ENCODE measurements around the gene FBP1. TPM values are rescaled to one million over a fixed set of nuclear protein-coding genes. Genes with fewer than 3 reads are reported as not detected.

FBP1 gene
- total and polyA plus RNA-seq, 2 experiments from 2014 or later, result 1.3 to 2.9 TPM

DNA sequence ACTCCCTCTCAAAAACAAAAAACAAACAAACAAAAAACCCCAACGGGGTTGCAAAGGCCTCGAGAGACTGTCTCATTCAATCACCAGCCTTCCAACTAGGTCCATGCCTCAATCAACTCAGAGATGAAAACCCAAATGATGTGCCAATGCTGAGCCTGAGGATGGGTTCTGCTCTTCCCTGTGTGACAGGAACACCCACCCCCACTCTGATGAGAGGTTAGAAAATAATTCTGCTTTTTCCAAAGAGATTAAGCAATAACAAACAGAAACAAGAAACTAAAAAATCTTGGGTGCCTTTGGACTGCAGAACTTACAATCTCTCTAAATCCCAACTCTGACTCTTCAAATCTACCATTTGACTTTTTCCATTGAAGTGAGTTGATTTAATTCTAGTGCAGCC lies 25.5 kb upstream of the FBP1 start:
- no peak overlapping the region for H3K27ac ChIP-seq
- TF ChIP-seq, protein P1, sequence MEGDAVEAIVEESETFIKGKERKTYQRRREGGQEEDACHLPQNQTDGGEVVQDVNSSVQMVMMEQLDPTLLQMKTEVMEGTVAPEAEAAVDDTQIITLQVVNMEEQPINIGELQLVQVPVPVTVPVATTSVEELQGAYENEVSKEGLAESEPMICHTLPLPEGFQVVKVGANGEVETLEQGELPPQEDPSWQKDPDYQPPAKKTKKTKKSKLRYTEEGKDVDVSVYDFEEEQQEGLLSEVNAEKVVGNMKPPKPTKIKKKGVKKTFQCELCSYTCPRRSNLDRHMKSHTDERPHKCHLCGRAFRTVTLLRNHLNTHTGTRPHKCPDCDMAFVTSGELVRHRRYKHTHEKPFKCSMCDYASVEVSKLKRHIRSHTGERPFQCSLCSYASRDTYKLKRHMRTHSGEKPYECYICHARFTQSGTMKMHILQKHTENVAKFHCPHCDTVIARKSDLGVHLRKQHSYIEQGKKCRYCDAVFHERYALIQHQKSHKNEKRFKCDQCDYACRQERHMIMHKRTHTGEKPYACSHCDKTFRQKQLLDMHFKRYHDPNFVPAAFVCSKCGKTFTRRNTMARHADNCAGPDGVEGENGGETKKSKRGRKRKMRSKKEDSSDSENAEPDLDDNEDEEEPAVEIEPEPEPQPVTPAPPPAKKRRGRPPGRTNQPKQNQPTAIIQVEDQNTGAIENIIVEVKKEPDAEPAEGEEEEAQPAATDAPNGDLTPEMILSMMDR (IDR thresholded peaks at IDR 0.05; ENCODE audit: low read depth, low read length), result no peak

DNA sequence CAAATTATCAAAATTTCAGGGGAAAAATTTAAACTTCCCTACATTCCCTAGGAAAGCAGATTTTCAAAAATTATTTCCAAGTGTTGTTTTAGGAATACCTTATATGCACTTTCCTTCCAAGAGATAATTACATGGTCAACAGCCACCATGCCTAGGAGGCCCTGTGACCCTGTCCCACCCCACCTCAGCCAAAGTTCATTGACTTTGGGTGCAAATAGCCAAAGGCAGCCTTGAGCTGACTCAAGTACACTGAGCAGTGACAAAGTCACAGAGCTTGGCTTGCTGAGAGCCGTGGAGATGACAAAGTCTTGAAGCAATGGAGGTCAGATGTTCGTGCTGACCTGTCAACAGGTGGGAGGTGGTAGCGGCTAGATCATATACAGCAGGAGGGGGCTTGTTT lies 24.3 kb upstream of the FBP1 start:
- no peak overlapping the region for H3K27ac ChIP-seq
- no peaks in the 10 kb centered on the region for H3K36me3 ChIP-seq
- H3K4me3 ChIP-seq, result no peak overlapping the region
- no peak for DNase-seq (ENCODE audit: low read depth in 1 of 2, low spot score in 1 of 2)
- H3K27me3 ChIP-seq, result peaks cover 10% of the 10 kb centered on the region
- no peaks in the 10 kb centered on the region for H3K4me1 ChIP-seq (ENCODE audit: low read depth)
- TF ChIP-seq, protein P1 (IDR thresholded peaks at IDR 0.05; ENCODE audit: low read depth, low read length), result no peak
- no peaks in the 10 kb centered on the region for H3K9me3 ChIP-seq (ENCODE audit: low read depth)

More for the DNA sequence above, 25.5 kb upstream of the FBP1 start:
- H3K4me3 ChIP-seq, result no peak overlapping the region
- no peaks in the 10 kb centered on the region for H3K9me3 ChIP-seq (ENCODE audit: low read depth)
- H3K36me3 ChIP-seq, result no peaks in the 10 kb centered on the region
- peaks cover 5% of the 10 kb centered on the region for H3K4me1 ChIP-seq (ENCODE audit: low read depth)
- no peak for DNase-seq (ENCODE audit: low read depth in 1 of 2, low spot score in 1 of 2)
- H3K27me3 ChIP-seq, result peaks cover 10% of the 10 kb centered on the region

DNA sequence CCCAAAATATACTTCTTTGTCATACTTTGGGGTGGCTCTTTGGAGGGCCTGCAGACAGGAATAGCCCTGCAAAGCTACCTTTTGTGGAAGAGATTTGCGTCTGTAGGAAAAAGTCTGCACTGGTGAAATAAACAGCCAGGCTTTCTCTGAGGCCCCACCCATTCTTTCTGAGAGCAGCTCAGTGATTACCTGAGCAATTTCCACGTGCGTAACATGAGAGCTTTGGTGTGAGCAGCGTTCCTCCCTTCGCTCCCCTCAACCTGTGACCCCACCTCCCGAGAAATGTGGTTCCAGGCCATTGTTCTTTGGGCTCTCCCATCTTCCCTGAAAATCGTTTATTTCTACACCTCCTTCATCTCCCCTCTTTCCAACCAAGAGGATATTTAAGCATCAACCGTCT lies 23.8 kb upstream of the FBP1 start:
- no peak for DNase-seq (ENCODE audit: low read depth in 1 of 2, low spot score in 1 of 2)

DNA sequence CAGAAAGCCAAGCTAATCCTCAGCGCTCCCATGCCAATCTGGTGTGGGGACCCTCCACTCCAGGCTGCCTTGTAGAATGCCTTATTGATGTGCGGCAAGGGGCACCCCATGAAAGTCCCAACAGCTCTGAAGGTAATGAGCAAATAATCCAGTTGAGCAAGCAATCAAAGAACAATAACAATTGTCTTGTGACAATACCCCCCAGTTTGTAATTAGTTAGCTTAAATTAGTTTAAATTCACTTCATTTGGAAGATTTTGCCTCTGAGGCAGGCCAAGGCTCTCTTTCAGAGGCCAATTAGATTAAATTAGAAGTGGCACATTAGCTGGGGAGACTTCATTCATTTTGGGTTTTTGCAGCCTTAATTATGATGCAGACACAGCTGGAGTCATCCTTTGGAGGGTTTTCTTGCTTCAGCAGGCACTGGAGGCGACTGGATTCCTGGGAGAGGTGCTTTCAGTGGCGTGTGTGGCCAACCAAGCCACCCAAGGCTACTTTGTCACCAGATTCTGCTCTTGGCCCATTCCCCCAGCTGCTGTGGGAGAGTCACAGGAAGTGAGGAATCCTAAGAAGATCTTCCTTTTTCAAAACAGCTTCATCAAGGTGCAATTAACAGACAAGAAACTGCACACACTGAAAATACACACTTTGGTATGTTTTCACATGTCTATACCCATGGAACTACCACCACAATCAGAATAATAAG lies 17.9 kb upstream of the FBP1 start:
- H3K9me3 ChIP-seq (ENCODE audit: low read depth), result no peaks in the 10 kb centered on the region
- peaks cover 7% of the 10 kb centered on the region for H3K4me1 ChIP-seq (ENCODE audit: low read depth)
- H3K36me3 ChIP-seq, result no peaks in the 10 kb centered on the region
- TF ChIP-seq, protein P1 (IDR thresholded peaks at IDR 0.05; ENCODE audit: low read depth, low read length), result no peak
- no peaks in the 10 kb centered on the region for H3K27me3 ChIP-seq
- no peak overlapping the region for H3K4me3 ChIP-seq
- no peak for DNase-seq (ENCODE audit: low read depth in 1 of 2, low spot score in 1 of 2)
- no peak overlapping the region for H3K27ac ChIP-seq

More for the DNA sequence above, 23.8 kb upstream of the FBP1 start:
- Histone ChIP-seq H3K4me1 (ENCODE audit: low read depth) (no peaks in the 10 kb centered on the region), H3K36me3 (no peaks in the 10 kb centered on the region), H3K27me3 (peaks cover 10% of the 10 kb centered on the region), H3K9me3 (ENCODE audit: low read depth) (no peaks in the 10 kb centered on the region), H3K4me3 (no peak overlapping the region), H3K27ac (no peak overlapping the region)
- TF ChIP-seq, protein P1 (IDR thresholded peaks at IDR 0.05; ENCODE audit: low read depth, low read length), result no peak

DNA sequence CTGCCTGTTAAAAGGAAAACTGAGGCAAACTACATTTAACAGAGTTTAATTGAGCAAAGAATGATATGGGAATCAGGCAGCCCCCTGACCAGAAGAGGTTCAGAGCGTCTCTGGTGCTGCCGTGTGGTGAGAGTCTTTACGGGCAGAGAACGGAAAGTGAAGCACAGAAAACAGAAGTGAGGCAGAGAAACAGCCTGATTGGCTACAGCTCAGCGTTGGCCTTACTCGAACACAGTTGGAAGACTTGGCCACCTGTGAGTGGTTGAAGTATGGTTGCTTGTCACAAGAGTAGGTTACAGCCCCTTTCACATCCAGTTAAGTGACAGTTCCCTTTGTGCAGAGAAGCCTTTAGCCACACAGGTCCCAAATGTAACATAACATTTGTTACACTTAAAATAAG lies 16.9 kb upstream of the FBP1 start:
- H3K27me3 ChIP-seq, result no peaks in the 10 kb centered on the region
- peak; percentile 17 to 42 for DNase-seq (ENCODE audit: low read depth in 1 of 2, low spot score in 1 of 2)
- no peak overlapping the region for H3K27ac ChIP-seq
- TF ChIP-seq, protein P1 (IDR thresholded peaks at IDR 0.05; ENCODE audit: low read depth, low read length), result no peak
- H3K36me3 ChIP-seq, result no peaks in the 10 kb centered on the region
- H3K4me1 ChIP-seq (ENCODE audit: low read depth), result peaks cover 7% of the 10 kb centered on the region
- H3K9me3 ChIP-seq (ENCODE audit: low read depth), result no peaks in the 10 kb centered on the region
- H3K4me3 ChIP-seq, result no peak overlapping the region
